GM19328 (cell line): ENCODE results near the gene CUL7.
"Not testable (repeated sequence)": the region's sequence is repeated elsewhere in the genome, so short reads cannot be mapped to it uniquely, and the experiment has no call there.

Experiments
- ATAC-seq: cut with Tn5 transposase; IDR thresholded peaks from one replicate; pipeline ENCODE4 v1.9.1; 2021; ENCODE audit warnings: mild to moderate bottlenecking, moderate library complexity; ENCODE audit not compliant: unreplicated experiment

CUL7 gene

GRCh38 chr6:43053545-43054205 is at the start of gene CUL7:
CUL7 (minus strand) TSS chr6:43053851; CDS start chr6:43052788, 1,063 bp downstream.
- peak; percentile 91 for ATAC-seq

DNA sequence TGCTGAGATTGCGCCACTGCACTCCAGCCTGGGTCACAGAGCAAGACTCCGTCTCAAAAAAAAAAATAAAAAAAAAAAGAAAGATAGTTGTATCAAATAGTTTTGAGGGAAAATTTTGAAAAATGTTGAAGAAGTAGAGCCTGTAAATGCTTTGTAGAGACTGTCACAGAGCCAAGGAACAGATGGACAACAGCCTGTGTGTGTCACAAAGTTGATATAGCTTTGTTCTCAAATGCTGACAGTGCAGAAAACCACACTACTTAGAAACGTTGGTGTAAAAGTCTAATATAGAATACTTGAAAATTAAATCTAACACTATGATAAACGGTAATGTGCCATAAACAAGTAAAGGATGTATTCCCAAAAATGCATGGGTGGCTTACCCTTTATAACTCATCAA is 47.8 kb upstream of the CUL7 start:
- ATAC-seq: no peak

- ATAC-seq: no peak
Measured at GRCh38 chr6:43097502-43097901, 43.9 kb upstream of the CUL7 start.

- ATAC-seq: no peak
Measured at GRCh38 chr6:43097098-43097489, 43.4 kb upstream of the CUL7 start.

- no peak for ATAC-seq
Measured at GRCh38 chr6:43096451-43097097, 42.9 kb upstream of the CUL7 start.

GRCh38 chr6:43095939-43096338 is 42.3 kb upstream of the CUL7 start:
- ATAC-seq: no peak

DNA sequence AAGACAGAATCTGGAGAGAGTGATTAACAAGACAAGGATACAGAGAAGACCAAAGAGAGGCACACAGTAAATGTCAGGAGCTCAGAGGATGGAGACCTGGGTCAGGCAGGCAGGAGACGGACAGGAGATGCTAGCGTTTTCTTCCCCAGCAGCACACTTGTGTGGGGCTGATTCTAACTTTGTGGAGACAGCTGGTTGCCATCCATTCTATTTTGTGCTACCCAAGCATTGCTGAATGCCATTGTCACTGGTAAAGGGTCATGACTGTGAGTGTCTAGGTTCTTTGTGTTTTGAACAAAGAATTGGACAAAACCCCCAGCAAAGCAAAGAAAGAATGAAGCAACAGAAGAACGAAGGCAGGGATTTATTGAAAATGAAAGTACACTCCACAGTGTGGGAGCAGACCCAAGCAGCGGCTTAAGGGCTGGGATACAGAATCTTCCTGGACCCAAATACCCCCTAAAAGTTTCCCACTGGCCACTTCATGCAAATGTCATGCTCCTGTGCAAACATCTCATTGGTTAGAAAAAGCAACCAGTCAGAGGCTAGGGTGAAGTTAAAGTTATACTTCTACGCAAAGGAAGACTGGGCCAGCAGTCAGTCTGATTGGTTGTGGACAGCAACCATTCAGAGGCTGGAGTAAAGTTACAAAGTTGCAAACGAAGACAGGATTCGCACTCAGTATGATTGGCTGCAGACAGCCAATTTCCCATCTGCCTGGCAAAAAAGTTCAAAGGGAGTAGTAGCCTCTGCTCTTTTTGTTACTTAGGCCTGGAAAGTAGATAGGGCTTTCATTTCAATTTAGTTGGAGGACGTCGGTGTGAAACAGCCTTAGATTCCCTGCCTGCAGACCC is 40.0 kb upstream of the CUL7 start:
- ATAC-seq: no peak

- no peak for ATAC-seq
Measured at GRCh38 chr6:43092635-43093034, 39.0 kb upstream of the CUL7 start.

- ATAC-seq: no peak
Measured at GRCh38 chr6:43091436-43091991, 37.9 kb upstream of the CUL7 start.

DNA sequence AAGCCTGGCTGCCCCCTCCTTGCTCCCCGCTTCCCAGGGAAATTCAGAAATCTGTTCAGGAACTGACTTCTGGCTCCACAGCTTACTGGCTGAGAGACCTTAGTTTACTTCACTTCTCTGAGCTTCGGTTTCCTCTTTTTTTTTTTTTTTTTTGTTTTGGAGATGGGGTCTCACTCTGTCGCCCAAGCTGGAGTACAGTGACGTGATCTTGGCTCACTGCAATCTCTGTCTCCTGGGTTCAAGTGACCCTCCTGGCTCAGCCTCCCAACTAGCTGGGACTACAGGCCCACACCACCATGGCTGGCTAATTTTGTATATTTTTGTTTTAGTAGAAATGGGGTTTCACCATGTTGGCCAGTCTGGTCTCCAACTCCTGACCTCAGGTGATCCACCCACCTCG is 37.4 kb upstream of the CUL7 start:
- ATAC-seq: no peak

DNA sequence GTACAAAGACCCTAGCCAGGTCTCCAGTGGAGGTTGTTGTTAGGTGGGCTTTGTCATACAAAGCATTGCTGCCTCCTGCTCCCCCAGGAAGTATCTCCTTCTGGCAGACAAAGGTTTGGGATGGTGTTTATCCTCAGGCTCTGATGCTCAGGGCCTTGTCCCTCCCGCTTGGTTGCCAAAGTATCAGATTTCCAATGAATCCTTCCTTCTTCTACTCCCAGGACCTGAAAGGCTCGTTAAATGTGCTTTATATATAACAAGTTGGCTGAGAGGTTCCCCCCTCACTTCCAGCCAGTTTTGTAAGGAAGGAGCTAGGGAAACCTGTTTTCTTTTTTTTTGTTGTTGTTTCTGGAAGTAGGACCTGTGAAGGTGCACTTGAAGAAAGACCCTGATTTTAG is 36.9 kb upstream of the CUL7 start:
- ATAC-seq: no peak

GRCh38 chr6:43089874-43090558 is 36.4 kb upstream of the CUL7 start:
- ATAC-seq: no peak

DNA sequence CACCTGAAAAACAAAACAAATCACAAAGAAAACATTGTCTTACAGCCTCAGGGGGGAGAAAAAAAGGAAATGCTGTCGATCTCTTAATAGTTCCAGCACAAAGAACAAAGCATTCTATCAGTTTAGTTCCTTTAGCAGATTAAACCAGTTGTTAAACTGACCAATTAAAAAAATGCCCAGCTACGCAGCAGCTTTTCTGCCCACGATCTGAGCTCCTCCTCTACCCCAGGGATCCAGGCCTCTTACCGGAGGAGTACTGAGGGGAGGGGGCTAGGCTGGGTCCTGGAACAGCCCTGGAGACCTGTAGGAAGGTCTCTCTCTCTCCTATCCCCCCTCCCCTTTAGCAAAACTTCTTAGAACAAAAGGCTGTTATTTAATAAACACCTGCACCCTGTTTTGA is 35.8 kb upstream of the CUL7 start:
- ATAC-seq: no peak

DNA sequence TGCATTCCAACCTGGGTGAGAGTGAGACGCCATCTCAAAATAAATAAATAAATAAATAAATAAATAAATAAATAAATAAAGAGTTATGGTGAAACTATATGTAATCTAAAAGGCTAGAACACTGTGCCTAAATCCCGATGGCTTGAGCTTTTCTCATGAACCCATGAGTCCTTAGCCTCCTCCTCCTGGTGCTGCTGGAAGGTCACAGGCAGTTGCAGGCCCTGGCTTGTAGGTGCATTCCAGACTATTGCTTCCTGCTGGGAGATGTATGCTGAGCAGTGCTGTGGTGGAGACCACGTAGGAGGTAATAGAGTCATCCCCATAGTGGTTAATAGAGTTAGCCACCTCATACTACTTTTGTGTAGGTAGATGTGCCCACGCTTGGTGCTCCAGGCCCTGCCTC is 35.0 kb upstream of the CUL7 start:
- no peak for ATAC-seq

DNA sequence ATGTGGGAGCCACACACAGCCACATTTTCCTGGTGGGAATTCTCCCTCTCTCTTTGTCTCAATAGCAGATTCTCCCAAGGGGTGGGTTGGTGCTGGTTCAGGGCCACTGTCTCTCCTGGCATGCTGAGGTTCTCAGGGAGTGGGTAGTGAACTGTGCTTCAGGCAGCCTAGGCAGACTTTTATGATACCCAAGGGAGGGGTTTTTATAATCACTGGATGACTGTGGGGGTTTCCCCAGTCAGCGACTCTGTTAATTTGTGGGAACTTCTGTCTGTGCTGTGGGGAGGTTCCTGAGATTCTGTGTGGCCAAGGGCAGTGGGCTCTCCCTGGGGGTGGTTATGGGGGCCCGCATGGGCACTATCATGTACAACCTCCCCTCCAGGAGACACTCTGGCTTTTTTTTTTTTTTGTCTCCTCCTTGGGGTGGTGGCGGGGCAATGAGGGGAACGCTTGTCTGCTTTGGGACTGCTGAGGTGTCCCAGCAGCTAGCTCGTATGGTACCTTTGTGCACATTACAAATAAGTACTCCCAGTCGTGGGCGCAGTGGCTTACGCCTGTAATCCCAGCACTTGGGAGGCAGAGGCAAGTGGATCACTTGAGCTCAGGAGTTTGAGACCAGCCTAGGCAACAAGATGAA is 32.5 kb upstream of the CUL7 start:
- ATAC-seq: no peak

- no peak for ATAC-seq
Measured at GRCh38 chr6:43082806-43083655, 29.4 kb upstream of the CUL7 start.

GRCh38 chr6:43081922-43082321 is 28.3 kb upstream of the CUL7 start:
- ATAC-seq: not testable (repeated sequence)

GRCh38 chr6:43081043-43081442 is 27.4 kb upstream of the CUL7 start:
- no peak for ATAC-seq

DNA sequence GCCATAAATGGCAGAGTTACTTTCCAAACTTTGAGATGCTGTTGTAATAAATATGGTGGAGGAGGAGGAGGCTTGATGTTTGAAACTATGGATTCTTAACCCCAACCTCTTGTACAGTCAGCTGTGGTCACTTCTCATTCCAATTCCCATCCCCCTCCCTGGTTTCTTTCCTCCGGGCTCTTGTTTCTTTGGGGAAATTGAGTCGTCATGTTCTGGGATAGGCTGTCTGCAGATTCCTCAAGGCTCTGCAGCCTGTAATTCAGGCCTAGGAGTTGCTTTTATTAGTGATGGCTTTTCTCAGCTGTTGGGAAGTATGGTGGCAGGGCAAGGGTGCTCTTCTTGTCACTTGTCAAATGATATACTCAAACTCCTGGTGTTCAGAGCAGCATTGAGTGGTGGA is 25.0 kb upstream of the CUL7 start:
- no peak for ATAC-seq
